Testis (tissue), 2 donors: ENCODE measurements around the gene KCNJ15.

Experiments used
- CTCF ChIP-seq, 3 experiments: fragments of 450-650 bp in 2 of 3; fragments of 200-600 bp in 1 of 3; sonication (generic) in 1 of 3; IDR thresholded peaks; one replicate each; pipeline ENCODE4 v1.5.1; 2016 to 2019; ENCODE audit warnings: antibody characterized with exemption in 3 of 3, mild to moderate bottlenecking in 2 of 3, moderate library complexity in 1 of 3
- POLR2A ChIP-seq: fragments of 450-650 bp; IDR thresholded peaks from one replicate; pipeline ENCODE4 v1.6.1; 2017; ENCODE audit warnings: antibody characterized with exemption, mild to moderate bottlenecking, moderate library complexity

- no peak for TF ChIP-seq CTCF (IDR thresholded peaks at IDR 0.05)
- no peak for TF ChIP-seq POLR2A
These were observed 2.0 kb downstream of the KCNJ15 start for GRCh38 chr21:38258521-38259485.
